PFSK-1 (cell line): ENCODE results near the gene CYP26C1.

Experiments
- FOXP2 ChIP-seq: optimal IDR thresholded peaks from 2 replicates; pipeline ENCODE3; 2011; ENCODE audit warnings: borderline replicate concordance, control low read depth, inconsistent platforms; ENCODE audit not compliant: insufficient read depth; ENCODE audit errors: extremely low read length, extremely low read depth
- POLR2AphosphoS5 ChIP-seq: IDR thresholded peaks from 2 replicates; pipeline ENCODE4 v1.6.1; 2012; ENCODE audit warnings: low read depth, mild to moderate bottlenecking, control low read depth, low read length, moderate library complexity
- SIN3A ChIP-seq: IDR thresholded peaks from 2 replicates; pipeline ENCODE4 v1.6.1; 2012; ENCODE audit warnings: mild to moderate bottlenecking, low read length, moderate library complexity, borderline replicate concordance; ENCODE audit not compliant: insufficient read depth
- TAF1 ChIP-seq: IDR thresholded peaks from 2 replicates; pipeline ENCODE4 v1.6.1; 2012; ENCODE audit warnings: low read length, control low read depth, borderline replicate concordance; ENCODE audit not compliant: insufficient read depth
- TF ChIP-seq, protein P1 (sequence below), 2 experiments: IDR thresholded peaks; 2 replicates each; pipeline versions ENCODE4 v1.6.1 to v1.8.0; 2011 to 2012; ENCODE audit warnings: low read depth in 2 of 2, low read length in 2 of 2, control low read depth in 1 of 2, inconsistent platforms in 1 of 2, mild to moderate bottlenecking in 1 of 2, moderate library complexity in 1 of 2; ENCODE audit not compliant: insufficient read depth in 1 of 2

The CYP26C1 gene

GRCh38 chr10:93071177-93071472 is 10.5 kb downstream of the CYP26C1 start:
- no peak for TF ChIP-seq FOXP2
- no peak for TF ChIP-seq SIN3A
- TF ChIP-seq, protein P1, sequence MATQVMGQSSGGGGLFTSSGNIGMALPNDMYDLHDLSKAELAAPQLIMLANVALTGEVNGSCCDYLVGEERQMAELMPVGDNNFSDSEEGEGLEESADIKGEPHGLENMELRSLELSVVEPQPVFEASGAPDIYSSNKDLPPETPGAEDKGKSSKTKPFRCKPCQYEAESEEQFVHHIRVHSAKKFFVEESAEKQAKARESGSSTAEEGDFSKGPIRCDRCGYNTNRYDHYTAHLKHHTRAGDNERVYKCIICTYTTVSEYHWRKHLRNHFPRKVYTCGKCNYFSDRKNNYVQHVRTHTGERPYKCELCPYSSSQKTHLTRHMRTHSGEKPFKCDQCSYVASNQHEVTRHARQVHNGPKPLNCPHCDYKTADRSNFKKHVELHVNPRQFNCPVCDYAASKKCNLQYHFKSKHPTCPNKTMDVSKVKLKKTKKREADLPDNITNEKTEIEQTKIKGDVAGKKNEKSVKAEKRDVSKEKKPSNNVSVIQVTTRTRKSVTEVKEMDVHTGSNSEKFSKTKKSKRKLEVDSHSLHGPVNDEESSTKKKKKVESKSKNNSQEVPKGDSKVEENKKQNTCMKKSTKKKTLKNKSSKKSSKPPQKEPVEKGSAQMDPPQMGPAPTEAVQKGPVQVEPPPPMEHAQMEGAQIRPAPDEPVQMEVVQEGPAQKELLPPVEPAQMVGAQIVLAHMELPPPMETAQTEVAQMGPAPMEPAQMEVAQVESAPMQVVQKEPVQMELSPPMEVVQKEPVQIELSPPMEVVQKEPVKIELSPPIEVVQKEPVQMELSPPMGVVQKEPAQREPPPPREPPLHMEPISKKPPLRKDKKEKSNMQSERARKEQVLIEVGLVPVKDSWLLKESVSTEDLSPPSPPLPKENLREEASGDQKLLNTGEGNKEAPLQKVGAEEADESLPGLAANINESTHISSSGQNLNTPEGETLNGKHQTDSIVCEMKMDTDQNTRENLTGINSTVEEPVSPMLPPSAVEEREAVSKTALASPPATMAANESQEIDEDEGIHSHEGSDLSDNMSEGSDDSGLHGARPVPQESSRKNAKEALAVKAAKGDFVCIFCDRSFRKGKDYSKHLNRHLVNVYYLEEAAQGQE (IDR thresholded peaks at IDR 0.05; ENCODE audit: insufficient read depth in 1 of 2, low read depth in 2 of 2, low read length in 2 of 2) = no peak
- no peak for TF ChIP-seq POLR2AphosphoS5
- TF ChIP-seq TAF1 = no peak

GRCh38 chr10:93071674-93072224 is 11.2 kb downstream of the CYP26C1 start:
- no peak for TF ChIP-seq TAF1
- TF ChIP-seq POLR2AphosphoS5 = no peak
- TF ChIP-seq, protein P1 (IDR thresholded peaks at IDR 0.05; ENCODE audit: insufficient read depth in 1 of 2, low read depth in 2 of 2, low read length in 2 of 2) = peak; percentile 62 to 80
- peak; percentile 16 for TF ChIP-seq FOXP2

- TF ChIP-seq POLR2AphosphoS5 (no peak), FOXP2 (no peak), SIN3A (no peak), TAF1 (no peak)
- TF ChIP-seq, protein P1 (IDR thresholded peaks at IDR 0.05; ENCODE audit: insufficient read depth in 1 of 2, low read depth in 2 of 2, low read length in 2 of 2) = no peak
Observed at GRCh38 chr10:93072225-93072712, 11.7 kb downstream of the CYP26C1 start.

DNA sequence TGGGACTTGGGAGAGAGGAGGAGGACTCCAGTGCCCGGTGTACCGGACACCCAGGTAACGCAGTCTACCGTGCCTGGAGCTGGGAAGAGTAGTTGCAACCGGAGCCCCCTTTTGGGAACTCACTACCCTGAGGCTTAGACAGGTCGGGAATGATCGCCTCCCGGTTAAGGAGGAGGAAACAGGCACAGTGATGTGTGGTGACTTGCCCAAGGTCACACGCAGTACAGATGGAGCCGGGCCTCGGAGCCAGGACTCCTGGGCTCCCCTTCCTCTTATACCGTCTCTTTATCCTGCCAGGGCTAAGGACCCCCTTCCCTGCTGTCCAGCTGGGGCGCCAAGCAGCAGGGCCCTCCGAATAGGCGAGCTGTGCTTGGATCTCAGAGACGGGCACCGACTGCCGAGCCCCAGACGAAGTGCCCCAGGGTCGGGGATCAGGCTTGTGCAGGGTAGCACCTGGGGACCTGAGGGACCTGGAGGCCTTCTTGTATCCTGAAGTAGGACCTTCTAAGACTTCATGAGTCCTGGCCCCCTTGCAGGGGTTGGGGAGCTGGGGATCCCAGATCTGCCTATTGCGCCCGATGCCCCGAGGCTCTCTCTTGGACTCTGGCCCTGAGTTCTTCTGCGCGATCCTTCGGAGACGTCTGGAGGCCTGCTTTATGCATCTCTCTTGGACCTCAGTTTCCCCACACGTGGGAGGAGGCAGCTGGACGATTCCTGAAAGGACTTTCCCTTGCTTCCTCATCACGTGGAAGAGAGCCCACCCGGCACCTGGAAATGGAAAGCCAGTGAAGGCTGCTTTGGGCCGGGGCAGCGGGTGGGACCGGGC is 12.3 kb downstream of the CYP26C1 start:
- TF ChIP-seq TAF1 (no peak), POLR2AphosphoS5 (no peak), FOXP2 (no peak), SIN3A (no peak)
- TF ChIP-seq, protein P1 (IDR thresholded peaks at IDR 0.05; ENCODE audit: insufficient read depth in 1 of 2, low read depth in 2 of 2, low read length in 2 of 2) = no peak
